Stimulated activated effector memory CD8-positive, alpha-beta T cell treated with anti-CD3 and anti-CD28 coated beads, Interleukin-12 subunit alpha, Interleukin-12 subunit beta, amount 100 ng/mL, for 72 hours (primary cell): ENCODE results near the gene NAT16.
"Not testable (repeated sequence)": the region's sequence is repeated elsewhere in the genome, so short reads cannot be mapped to it uniquely, and the experiment has no call there.

Experiments used
- ATAC-seq: fragments of 150-1000 bp; cut with Tn5 transposase; 2 replicates; pipeline ENCODE4 v1.10.0; 2021
- DNase-seq, 2 donors: peaks; one replicate each; pipeline ENCODE4 v3.0.0; 2021 to 2022; ENCODE audit warnings: low spot score in 2 of 2
- H3K27ac Mint-ChIP-seq: one replicate; pipeline ENCODE4 v1.8.0; 2022; ENCODE audit warnings: mild to moderate bottlenecking, mixed read lengths
- H3K36me3 Mint-ChIP-seq: one replicate; pipeline ENCODE4 v1.8.0; 2022; ENCODE audit warnings: mild to moderate bottlenecking, mixed read lengths
- H3K4me1 Mint-ChIP-seq: one replicate; pipeline ENCODE4 v1.8.0; 2022; ENCODE audit warnings: mixed read lengths
- H3K4me3 Mint-ChIP-seq: one replicate; pipeline ENCODE4 v1.8.0; 2022; ENCODE audit warnings: mild to moderate bottlenecking, mixed read lengths
- H3K9me3 Mint-ChIP-seq: one replicate; pipeline ENCODE4 v1.8.0; 2022; ENCODE audit warnings: mixed read lengths

NAT16 gene

DNA sequence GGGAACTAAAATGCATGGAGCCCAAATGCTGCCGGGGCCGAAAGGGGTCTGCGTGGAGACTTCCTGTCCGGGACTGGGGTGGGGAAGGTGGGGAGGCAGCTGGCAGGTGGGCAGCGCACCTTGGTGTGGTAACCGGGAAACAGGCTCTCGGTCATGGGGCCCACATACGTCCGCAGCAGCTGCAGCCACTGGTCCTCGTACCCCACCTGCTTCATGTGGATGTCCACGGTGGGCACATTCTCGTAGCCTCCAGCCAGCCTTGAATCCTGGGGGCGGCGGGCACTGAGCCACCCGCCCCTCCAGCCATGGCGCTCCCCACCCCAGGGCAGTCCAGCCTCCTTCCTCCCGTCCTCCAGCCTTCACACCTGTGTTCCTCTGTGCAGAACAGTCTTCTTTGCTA is 27.4 kb upstream of the NAT16 start:
- H3K9me3 Mint-ChIP-seq, result no peaks in the 10 kb centered on the region
- DNase-seq (no peak), ATAC-seq (no peak)
- no peak overlapping the region for H3K4me3 Mint-ChIP-seq
- H3K36me3 Mint-ChIP-seq, result peaks cover 44% of the 10 kb centered on the region
- H3K4me1 Mint-ChIP-seq, result peaks cover 7% of the 10 kb centered on the region
- no peak overlapping the region for H3K27ac Mint-ChIP-seq

DNA sequence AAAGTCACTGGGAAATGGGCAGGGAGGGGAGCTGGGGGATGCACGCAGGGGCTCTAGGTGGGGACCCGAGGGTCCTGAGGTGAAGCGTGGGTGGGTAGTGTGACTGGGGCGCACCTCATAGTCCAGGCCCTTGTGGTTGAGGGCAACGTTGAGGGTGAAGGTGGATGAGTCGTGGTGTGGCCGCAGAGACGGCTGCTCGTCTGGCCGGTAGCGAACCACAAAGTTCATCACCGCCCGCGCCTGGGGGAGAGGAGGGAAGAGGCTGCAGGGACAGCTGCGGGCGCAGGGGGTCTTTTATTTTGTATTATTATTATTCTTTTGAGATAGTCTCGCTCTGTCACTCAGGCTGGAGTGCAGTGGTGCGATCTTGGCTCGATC is 26.6 kb upstream of the NAT16 start:
- Mint-ChIP-seq H3K4me3 (no peak overlapping the region), H3K4me1 (peaks cover 7% of the 10 kb centered on the region), H3K9me3 (no peaks in the 10 kb centered on the region), H3K36me3 (peaks cover 40% of the 10 kb centered on the region), H3K27ac (no peak overlapping the region)
- DNase-seq (no peak), ATAC-seq (no peak)

- no peak for DNase-seq
- Mint-ChIP-seq H3K36me3 (peaks cover 34% of the 10 kb centered on the region), H3K4me1 (peaks cover 12% of the 10 kb centered on the region), H3K4me3 (no peak overlapping the region), H3K9me3 (no peaks in the 10 kb centered on the region), H3K27ac (no peak overlapping the region)
- no peak for ATAC-seq
Measured at GRCh38 chr7:101205901-101206664, 26.0 kb upstream of the NAT16 start.

GRCh38 chr7:101203740-101204738 is 23.9 kb upstream of the NAT16 start:
- Mint-ChIP-seq H3K36me3 (peaks cover 14% of the 10 kb centered on the region), H3K4me1 (peaks cover 17% of the 10 kb centered on the region), H3K4me3 (peak overlapping the region; percentile 21), H3K27ac (peak overlapping the region; percentile 49)
- H3K9me3 Mint-ChIP-seq, ATAC-seq, DNase-seq: not testable (repeated sequence)

DNA sequence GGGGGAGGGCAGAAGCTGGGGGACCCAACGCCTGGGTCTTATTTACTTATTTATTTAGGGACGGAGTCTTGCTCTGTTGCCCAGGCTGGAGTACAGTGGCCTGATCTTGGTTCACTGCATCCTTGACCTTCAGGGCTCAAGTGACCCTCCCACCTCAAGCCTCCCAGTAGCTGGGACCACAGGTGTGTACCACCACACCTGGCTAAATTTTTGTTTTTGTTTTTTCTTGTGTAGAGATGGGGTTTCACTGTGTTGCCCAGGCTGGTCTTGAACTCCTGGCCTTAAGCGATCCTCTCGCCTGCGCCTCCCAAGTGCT is 22.5 kb upstream of the NAT16 start:
- Mint-ChIP-seq H3K9me3 (no peaks in the 10 kb centered on the region), H3K4me3 (no peak overlapping the region), H3K27ac (no peak overlapping the region), H3K4me1 (peaks cover 17% of the 10 kb centered on the region), H3K36me3 (peaks cover 2% of the 10 kb centered on the region)
- DNase-seq (no peak), ATAC-seq (no peak)

DNA sequence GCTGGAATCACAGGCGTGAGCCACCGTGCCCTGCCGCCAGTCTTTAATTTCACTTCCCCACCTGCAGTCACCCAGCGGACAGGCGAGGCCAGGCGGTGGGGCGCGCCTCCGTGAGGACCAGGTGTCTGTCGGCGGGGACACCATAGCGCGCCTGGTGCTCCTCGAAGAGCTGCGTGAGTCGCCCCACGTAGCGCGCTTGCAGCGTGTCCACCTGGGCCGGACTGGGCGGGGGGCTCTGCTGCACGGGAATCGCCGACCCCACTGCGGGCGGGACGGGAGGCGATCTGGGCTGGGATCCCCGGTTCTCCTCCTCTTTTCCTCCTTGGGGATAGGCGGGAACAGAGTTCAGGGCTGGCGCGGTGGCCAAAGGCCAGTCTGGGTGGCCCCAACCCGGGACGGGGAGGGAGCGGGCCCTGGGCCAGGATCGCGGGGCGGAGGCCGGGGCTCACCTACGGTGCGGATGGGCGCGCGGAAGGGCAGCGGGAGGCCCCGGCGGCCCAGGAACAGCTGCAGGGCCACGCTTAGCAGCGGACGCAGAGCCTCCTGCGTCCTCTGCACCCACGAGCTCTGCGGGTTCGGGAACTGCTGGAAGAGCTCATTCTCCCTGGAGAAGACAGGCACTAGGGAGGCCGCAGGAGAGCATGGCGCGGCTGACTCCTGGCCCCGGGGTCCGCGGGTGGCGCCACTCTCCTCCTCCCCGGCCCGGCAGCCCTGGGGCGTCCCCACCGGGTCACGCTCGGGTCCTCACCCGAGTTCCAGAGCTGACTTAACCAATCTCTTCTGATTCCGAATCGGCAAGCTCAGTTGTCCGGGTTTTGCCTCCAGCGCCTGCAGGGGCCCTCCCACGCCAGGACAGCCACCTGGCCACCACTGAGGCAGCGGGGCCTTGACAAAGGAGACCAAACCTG is 21.9 kb upstream of the NAT16 start:
- H3K27ac Mint-ChIP-seq, result no peak overlapping the region
- peaks cover 17% of the 10 kb centered on the region for H3K4me1 Mint-ChIP-seq
- no peaks in the 10 kb centered on the region for H3K36me3 Mint-ChIP-seq
- DNase-seq (no peak), ATAC-seq (peak; percentile 31)
- no peaks in the 10 kb centered on the region for H3K9me3 Mint-ChIP-seq
- H3K4me3 Mint-ChIP-seq, result peak overlapping the region; percentile 37

- no peaks in the 10 kb centered on the region for H3K36me3 Mint-ChIP-seq
- peak within 1 kb of the TSS; percentile 37 for H3K4me3 Mint-ChIP-seq
Measured at GRCh38 chr7:101200862-101201599, 20.9 kb upstream of the NAT16 start, which contains the start of gene MOGAT3. Gene MOGAT3 (minus strand): TSS chr7:101201036. CDS start chr7:101200854, 182 bp downstream.

GRCh38 chr7:101200504-101200861 is 20.4 kb upstream of the NAT16 start:
- ATAC-seq (no peak), DNase-seq (no peak)
- H3K27ac Mint-ChIP-seq, result peak overlapping the region; percentile 10
- no peaks in the 10 kb centered on the region for H3K9me3 Mint-ChIP-seq
- H3K36me3 Mint-ChIP-seq, result no peaks in the 10 kb centered on the region
- peak overlapping the region; percentile 37 for H3K4me3 Mint-ChIP-seq
- peaks cover 17% of the 10 kb centered on the region for H3K4me1 Mint-ChIP-seq

More at GRCh38 chr7:101200862-101201599, 20.9 kb upstream of the NAT16 start, which contains the start of gene MOGAT3:
- Mint-ChIP-seq H3K4me1 (peaks cover 17% of the 10 kb centered on the region), H3K9me3 (no peaks in the 10 kb centered on the region), H3K27ac (peak within 1 kb of the TSS; percentile 10)
- no peak for DNase-seq
- ATAC-seq, result no peak

GRCh38 chr7:101199522-101199921 is 19.4 kb upstream of the NAT16 start:
- peaks cover 17% of the 10 kb centered on the region for H3K4me1 Mint-ChIP-seq
- H3K9me3 Mint-ChIP-seq, H3K4me3 Mint-ChIP-seq, H3K27ac Mint-ChIP-seq, ATAC-seq, DNase-seq, H3K36me3 Mint-ChIP-seq: not testable (repeated sequence)

- Mint-ChIP-seq H3K4me1 (peaks cover 11% of the 10 kb centered on the region), H3K4me3 (no peak overlapping the region), H3K9me3 (no peaks in the 10 kb centered on the region), H3K36me3 (no peaks in the 10 kb centered on the region), H3K27ac (no peak overlapping the region)
- ATAC-seq (no peak), DNase-seq (no peak)
Measured at GRCh38 chr7:101198476-101198875, 18.4 kb upstream of the NAT16 start.

GRCh38 chr7:101197991-101198390 is 17.9 kb upstream of the NAT16 start:
- no peak for ATAC-seq
- H3K4me1 Mint-ChIP-seq, result peaks cover 10% of the 10 kb centered on the region
- H3K4me3 Mint-ChIP-seq, result no peak overlapping the region
- no peak for DNase-seq
- no peaks in the 10 kb centered on the region for H3K36me3 Mint-ChIP-seq
- H3K27ac Mint-ChIP-seq, result no peak overlapping the region
- no peaks in the 10 kb centered on the region for H3K9me3 Mint-ChIP-seq

GRCh38 chr7:101195884-101196283 is 15.8 kb upstream of the NAT16 start:
- Mint-ChIP-seq H3K27ac (no peak overlapping the region), H3K36me3 (no peaks in the 10 kb centered on the region), H3K9me3 (no peaks in the 10 kb centered on the region), H3K4me1 (peaks cover 9% of the 10 kb centered on the region), H3K4me3 (no peak overlapping the region)
- no peak for ATAC-seq
- DNase-seq, result no peak

- DNase-seq (no peak), ATAC-seq (no peak)
- H3K4me1 Mint-ChIP-seq, result peaks cover 6% of the 10 kb centered on the region
- no peaks in the 10 kb centered on the region for H3K36me3 Mint-ChIP-seq
- no peak overlapping the region for H3K27ac Mint-ChIP-seq
- H3K9me3 Mint-ChIP-seq, result no peaks in the 10 kb centered on the region
- H3K4me3 Mint-ChIP-seq, result no peak overlapping the region
Measured at GRCh38 chr7:101189109-101189508, 9.0 kb upstream of the NAT16 start.

DNA sequence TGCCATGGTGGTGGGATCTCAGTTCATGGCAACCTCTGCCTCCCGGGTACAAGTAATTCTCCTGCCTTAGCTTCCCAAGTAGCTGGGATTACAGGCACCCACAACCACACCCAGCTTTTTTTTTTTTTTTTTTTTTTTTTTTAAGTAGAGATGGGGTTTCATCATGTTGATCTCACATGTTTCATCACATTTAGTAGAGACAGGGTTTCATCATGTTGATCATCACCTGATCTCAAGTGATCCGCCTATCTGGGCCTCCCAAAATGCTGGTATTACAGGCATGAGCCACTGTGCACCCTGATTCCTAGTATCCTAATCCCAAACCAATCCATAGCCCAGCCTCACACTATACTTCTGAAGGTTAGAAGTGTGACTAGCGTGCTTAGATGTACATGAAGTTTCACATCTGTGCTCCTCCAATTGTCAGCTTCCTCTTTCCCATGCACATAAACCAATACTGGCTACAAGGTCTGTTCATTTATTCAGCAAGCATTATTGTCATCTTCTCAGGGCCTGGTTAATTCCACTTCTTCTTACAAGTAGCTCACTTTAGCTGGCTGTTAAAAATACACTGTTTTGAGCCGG is 6.8 kb upstream of the NAT16 start:
- Mint-ChIP-seq H3K9me3 (no peaks in the 10 kb centered on the region), H3K4me3 (no peak overlapping the region), H3K36me3 (no peaks in the 10 kb centered on the region), H3K4me1 (no peaks in the 10 kb centered on the region), H3K27ac (no peak overlapping the region)
- no peak for DNase-seq
- ATAC-seq, result no peak
